K562 (cell line): Measurements from ENCODE around the gene SZT2. TPM values are rescaled to one million over a fixed set of nuclear protein-coding genes. Genes with fewer than 3 reads are reported as not detected.

ENCODE experiments used
- ATAC-seq: fragments of 200-7000 bp; cut with Tn5 transposase; 3 replicates; pipeline ENCODE4 v1.9.1; 2020; ENCODE audit warnings: moderate library complexity
- BruUV-seq: library from RNA; stranded (reverse); fragments of 400-500 nt; replicated peaks from 2 replicates; lab custom pipeline; 2021; lab: Mats Ljungman, UMichigan
- CTCF ChIA-PET: fragments of 300-600 bp; formaldehyde crosslinking; extraction: SDS; loops from one replicate; lab custom pipeline; 2021; ENCODE audit warnings: low intra/inter-chr PET ratio; lab: Yijun Ruan, JAX
- POLR2A ChIA-PET: fragments of 300-600, 350-650 bp; sonication (Branson Sonifier 250); formaldehyde crosslinking; extraction: SDS; loops from one replicate; lab custom pipeline; 2021; ENCODE audit warnings: antibody characterized with exemption, inconsistent platforms; lab: Yijun Ruan, JAX
- DNase-seq, 4 experiments: peaks; one replicate each; pipeline versions ENCODE4 v3.0.0 to v3.0.0-alpha.2; 2011 to 2018; ENCODE audit warnings: low spot score in 3 of 4, mixed read lengths in 3 of 4; ENCODE audit errors: extremely low read depth in 1 of 4
- FAIRE-seq: peaks from 2 replicates; lab custom pipeline; 2011; peaks lifted over from hg19 to GRCh38; lab: Jason Lieb, UNC
- H2AFZ ChIP-seq: 2 replicates; pipeline ENCODE4 v1.6.0; 2011; ENCODE audit warnings: low read depth, low read length, control low read depth, inconsistent platforms
- H3K27ac ChIP-seq: fragments of 200-600 bp; 3 replicates; pipeline ENCODE4 v1.8.0; 2011; ENCODE audit warnings: low read depth, mild to moderate bottlenecking, control low read depth, inconsistent platforms, low read length, moderate library complexity, mixed read lengths; ENCODE audit errors: extremely low read depth
- H3K27me3 ChIP-seq, 2 experiments: fragments of 300-600 bp in 1 of 2; 2 replicates in 1 of 2; 3 replicates in 1 of 2; pipeline versions ENCODE4 v1.6.0 to v1.8.0; 2011; ENCODE audit warnings: inconsistent platforms in 2 of 2, low read length in 2 of 2, mild to moderate bottlenecking in 1 of 2, mixed read lengths in 1 of 2, moderate library complexity in 1 of 2; ENCODE audit not compliant: control insufficient read depth in 2 of 2, insufficient read depth in 2 of 2
- H3K36me3 ChIP-seq: fragments of 300-600 bp; 3 replicates; pipeline ENCODE4 v1.8.0; 2011; ENCODE audit warnings: mild to moderate bottlenecking, low read length, inconsistent platforms; ENCODE audit not compliant: control insufficient read depth, insufficient read depth
- H3K4me1 ChIP-seq, 2 experiments: fragments of 200-600 bp in 1 of 2; replicated peaks in 1 of 2; 2 replicates in 1 of 2; 3 replicates in 1 of 2; pipeline versions ENCODE4 v1.5.1 to v1.8.0; 2011; ENCODE audit warnings: inconsistent platforms in 2 of 2, low read length in 2 of 2, mild to moderate bottlenecking in 1 of 2, mixed read lengths in 1 of 2, moderate library complexity in 1 of 2; ENCODE audit not compliant: control insufficient read depth in 2 of 2, insufficient read depth in 2 of 2
- H3K4me2 ChIP-seq: 2 replicates; pipeline ENCODE4 v1.6.1; 2011; ENCODE audit warnings: low read length, control low read depth, inconsistent platforms, mixed read lengths; ENCODE audit not compliant: insufficient read depth
- H3K4me3 ChIP-seq: fragments of 200-600 bp; sonication (generic), shearing (Covaris generic); 2 replicates; pipeline ENCODE4 v1.5.1; 2016; ENCODE audit warnings: control low read depth, inconsistent platforms
- H3K79me2 ChIP-seq: fragments of 200-600 bp; 3 replicates; pipeline ENCODE4 v1.8.0; 2011; ENCODE audit warnings: low read length, inconsistent platforms; ENCODE audit not compliant: control insufficient read depth, insufficient read depth
- H3K9ac ChIP-seq, 2 experiments: 2 replicates each; pipeline versions ENCODE4 v1.6.0 to v1.6.1; 2011; ENCODE audit warnings: low read depth in 2 of 2, low read length in 2 of 2, control low read depth in 1 of 2, inconsistent platforms in 1 of 2, mild to moderate bottlenecking in 1 of 2, mixed read lengths in 1 of 2; ENCODE audit not compliant: insufficient read depth in 1 of 2
- H3K9me1 ChIP-seq: one replicate; pipeline ENCODE4 v1.6.0; 2011; ENCODE audit warnings: inconsistent platforms, mild to moderate bottlenecking, low read length, moderate library complexity; ENCODE audit not compliant: control insufficient read depth, insufficient read depth
- H3K9me3 ChIP-seq: replicated peaks from 2 replicates; pipeline ENCODE4 v1.5.1; 2011; ENCODE audit warnings: low read depth, low read length, inconsistent platforms; ENCODE audit not compliant: control insufficient read depth, insufficient read depth
- H4K20me1 ChIP-seq: replicated peaks from 2 replicates; pipeline ENCODE4 v1.6.1; 2011; ENCODE audit warnings: low read length, inconsistent platforms, mixed read lengths; ENCODE audit not compliant: control insufficient read depth, insufficient read depth
- ARID1B ChIP-seq: fragments of 450-650 bp; IDR thresholded peaks from 2 replicates; pipeline ENCODE4 v1.6.1; 2016; ENCODE audit warnings: antibody characterized with exemption, mild to moderate bottlenecking, inconsistent platforms
- ARID3A ChIP-seq: IDR thresholded peaks from 2 replicates; pipeline ENCODE4 v1.6.1; 2012; ENCODE audit warnings: low read depth, low read length, improper control_type of control experiment, borderline replicate concordance
- CBFA2T2 ChIP-seq: fragments of 450-650 bp; conservative IDR thresholded peaks from 2 replicates; pipeline ENCODE4 v1.6.1; 2017; ENCODE audit warnings: mild to moderate bottlenecking
- HCFC1 ChIP-seq: IDR thresholded peaks from 2 replicates; pipeline ENCODE4 v1.6.1; 2012; ENCODE audit warnings: low read depth, low read length, improper control_type of control experiment
- KDM1A ChIP-seq, 2 experiments: fragments of 450-650 bp; IDR thresholded peaks; 2 replicates each; pipeline ENCODE4 v1.6.1; 2016; ENCODE audit warnings: mild to moderate bottlenecking in 2 of 2
- NFATC3 ChIP-seq: fragments of 450-650 bp; IDR thresholded peaks from 2 replicates; pipeline ENCODE4 v1.6.1; 2017; ENCODE audit warnings: mild to moderate bottlenecking
- NFIC ChIP-seq: fragments of 450-650 bp; IDR thresholded peaks from 2 replicates; pipeline ENCODE4 v1.6.1; 2017; ENCODE audit warnings: mild to moderate bottlenecking, inconsistent platforms
- PTTG1 ChIP-seq: fragments of 450-650 bp; IDR thresholded peaks from 2 replicates; pipeline ENCODE4 v1.6.1; 2016; ENCODE audit warnings: low read depth, mild to moderate bottlenecking, missing genetic modification characterization, missing compliant biosample characterization
- RCOR1 ChIP-seq, 2 experiments: IDR thresholded peaks; 2 replicates each; pipeline ENCODE4 v1.6.1; 2012; ENCODE audit warnings: low read depth in 2 of 2, low read length in 2 of 2, borderline replicate concordance in 1 of 2, improper control_type of control experiment in 1 of 2
- SMARCC2 ChIP-seq: fragments of 450-650 bp; IDR thresholded peaks from 2 replicates; pipeline ENCODE4 v1.6.1; 2017; ENCODE audit warnings: antibody characterized with exemption, moderate library complexity, mild to moderate bottlenecking, low read depth
- SOX6 ChIP-seq: fragments of 450-650 bp; IDR thresholded peaks from 2 replicates; pipeline ENCODE4 v1.6.1; 2014; ENCODE audit warnings: mild to moderate bottlenecking
- SUPT5H ChIP-seq: fragments of 450-650 bp; IDR thresholded peaks from 2 replicates; pipeline ENCODE4 v1.6.1; 2016
- TEAD1 ChIP-seq, 2 experiments: fragments of 450-650 bp in 1 of 2; sonication (generic) in 1 of 2; formaldehyde crosslinking; IDR thresholded peaks; 2 replicates each; pipeline versions ENCODE4 v1.4.0 to v1.8.0; 2020 to 2022; ENCODE audit warnings: mild to moderate bottlenecking in 2 of 2, missing genetic modification reagents in 1 of 2
- TEAD4 ChIP-seq, 2 experiments: sonication (generic) in 1 of 2; formaldehyde crosslinking in 1 of 2; IDR thresholded peaks; 2 replicates each; pipeline versions ENCODE4 v1.6.1 to v1.8.0; 2012 to 2022; ENCODE audit warnings: borderline replicate concordance in 1 of 2, inconsistent platforms in 1 of 2, low read length in 1 of 2, mild to moderate bottlenecking in 1 of 2, missing genetic modification reagents in 1 of 2
- TFE3 ChIP-seq: fragments of 450-650 bp; formaldehyde crosslinking; IDR thresholded peaks from 2 replicates; pipeline ENCODE4 v1.4.0; 2020; ENCODE audit warnings: mild to moderate bottlenecking, mixed read lengths
- ZNF609 ChIP-seq: sonication (generic); formaldehyde crosslinking; IDR thresholded peaks from 2 replicates; pipeline ENCODE4 v1.8.1; 2023; ENCODE audit warnings: missing genetic modification reagents, mild to moderate bottlenecking, borderline replicate concordance
- WGBS: fragments of 100-300 bp; shearing (Covaris generic); methylation state at CpG from one replicate; pipeline ENCODE4 v1.1.6; 2016; ENCODE audit warnings: low coverage, mixed read lengths; ENCODE audit not compliant: insufficient coverage; ENCODE audit errors: missing lambda C conversion rate; 5-methylcytosine and 5-hydroxymethylcytosine counted together
- in situ Hi-C: fragments of 300-500 bp; cut with MboI; formaldehyde crosslinking; loops from 4 replicates; pipeline ENCODE4 v1.15.0; 2018; ENCODE audit warnings: inconsistent platforms, mixed read lengths
- intact Hi-C: fragments of 100-400 bp; cut with micrococcal nuclease; formaldehyde crosslinking; loops from 2 replicates; pipeline ENCODE4 v1.14.2; 2022
- polyA plus RNA-seq, 8 experiments: library from polyadenylated mRNA; depleted of rRNA in 4 of 8; stranded (reverse) in 5 of 8; unstranded in 3 of 8; fragments of >200 nt; fragmentation: Nextera tagmentation in 2 of 8; fragmentation: Illumina TruSeq in 1 of 8; extraction: Ambion mirVana in 2 of 8; extraction: Trizol in 1 of 8; gene quantifications; 2 replicates each; pipeline versions ENCODE4 v1.2.1 to v1.2.3, GENCODE V29; 2011 to 2014; ENCODE audit warnings: inconsistent platforms in 1 of 8, missing spikeins in 1 of 8
- total RNA-seq, 7 experiments: library from RNA; depleted of rRNA in 6 of 7; stranded (reverse); fragments of >200 nt in 6 of 7; fragmentation: Illumina TruSeq in 2 of 7; extraction: Trizol in 2 of 7; gene quantifications; 2 replicates each; pipeline versions ENCODE4 v1.2.1 to v1.2.3, GENCODE V29; 2011 to 2021; ENCODE audit warnings: low replicate concordance in 1 of 7

The SZT2 gene
- total and polyA plus RNA-seq, 9 of the 15 experiments (the other 6 are each of a cell fraction or from before 2014, with no cell fraction given), result 0.88 to 31.0 (median 12.8) TPM

GRCh38 chr1:43479414-43479813 lies 89.7 kb downstream of the SZT2 start:
- Histone ChIP-seq H3K79me2 (no peaks in the 10 kb centered on the region), H3K27ac (no peak overlapping the region), H3K9ac (no peak overlapping the region), H3K36me3 (no peaks in the 10 kb centered on the region), H2AFZ (no peak overlapping the region), H3K4me2 (no peak overlapping the region), H3K27me3 (peaks cover 0 to 4% of the 10 kb centered on the region in 2 experiments; a peak in 2 of 5 replicates), H3K9me3 (no peaks in the 10 kb centered on the region), H3K4me1 (no peaks in the 10 kb centered on the region), H4K20me1 (no peaks in the 10 kb centered on the region), H3K9me1 (no peaks in the 10 kb centered on the region), H3K4me3 (no peak overlapping the region)
- no TSS peak for BruUV-seq
- DNase-seq, result no peak
- 0% methylated on average over 3 of the region's 3 CpGs for WGBS
- intact Hi-C loops, result no loop called here
- FAIRE-seq, result no peak
- ATAC-seq, result no peak
- in situ Hi-C loops, result no loop called here
- POLR2A ChIA-PET, result no interaction called here
- CTCF ChIA-PET, result no interaction called here
- TF ChIP-seq SOX6, result peak; percentile 34; the same call in 1 of the 2 replicates
- peak; percentile 62 for TF ChIP-seq ARID1B
- TF ChIP-seq PTTG1 (tag), result no peak
- TF ChIP-seq CBFA2T2, result peak; percentile 67
- no peak for TF ChIP-seq TEAD1 (CRISPR knock-in tag; IDR thresholded peaks at IDR 0.05)
- TF ChIP-seq SUPT5H, result no peak
- no peak for TF ChIP-seq TFE3 (CRISPR knock-in tag)
- no peak for TF ChIP-seq ZNF609 (CRISPR knock-in tag)
- TF ChIP-seq RCOR1 (IDR thresholded peaks at IDR 0.05; ENCODE audit: borderline replicate concordance in 1 of 2, low read depth in 2 of 2, low read length in 2 of 2), result peak in 1 of 2 experiments; percentile 45; a peak in 1 of 4 replicates
- TF ChIP-seq HCFC1, result no peak
- peak; percentile 47; the same call in 1 of the 2 replicates for TF ChIP-seq TEAD4 (IDR thresholded peaks at IDR 0.05; ENCODE audit: low read length)
- TF ChIP-seq TEAD4 (CRISPR knock-in tag; IDR thresholded peaks at IDR 0.05; ENCODE audit: borderline replicate concordance), result no peak
- no peak for TF ChIP-seq SMARCC2
- TF ChIP-seq KDM1A (IDR thresholded peaks at IDR 0.05), result peak; percentile 70 to 78
- TF ChIP-seq NFATC3, result no peak
- TF ChIP-seq ARID3A, result no peak
- peak; percentile 39 for TF ChIP-seq NFIC
